ENCODE results near the gene PIGT.

- TF ChIP-seq CTCF (conservative IDR thresholded peaks at IDR 0.05; ENCODE audit: low read length) (no peak), EZH2phosphoT487 (IDR thresholded peaks at IDR 0.05; ENCODE audit: borderline replicate concordance, low read depth, low read length) (no peak)
These were observed 49.7 kb upstream of the PIGT start for GRCh38 chr20:45366192-45366591.
